Measurements from ENCODE around the gene COTL1.

The COTL1 gene, protein sequence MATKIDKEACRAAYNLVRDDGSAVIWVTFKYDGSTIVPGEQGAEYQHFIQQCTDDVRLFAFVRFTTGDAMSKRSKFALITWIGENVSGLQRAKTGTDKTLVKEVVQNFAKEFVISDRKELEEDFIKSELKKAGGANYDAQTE

GRCh38 chr16:84617791-84618580 lies at the start of gene COTL1:
COTL1 (minus strand) TSS chr16:84618078; CDS start chr16:84617914, 164 bp downstream.
- no peak for TF ChIP-seq EZH2phosphoT487 (conservative IDR thresholded peaks at IDR 0.05; ENCODE audit: low read length)
- TF ChIP-seq, protein P1, sequence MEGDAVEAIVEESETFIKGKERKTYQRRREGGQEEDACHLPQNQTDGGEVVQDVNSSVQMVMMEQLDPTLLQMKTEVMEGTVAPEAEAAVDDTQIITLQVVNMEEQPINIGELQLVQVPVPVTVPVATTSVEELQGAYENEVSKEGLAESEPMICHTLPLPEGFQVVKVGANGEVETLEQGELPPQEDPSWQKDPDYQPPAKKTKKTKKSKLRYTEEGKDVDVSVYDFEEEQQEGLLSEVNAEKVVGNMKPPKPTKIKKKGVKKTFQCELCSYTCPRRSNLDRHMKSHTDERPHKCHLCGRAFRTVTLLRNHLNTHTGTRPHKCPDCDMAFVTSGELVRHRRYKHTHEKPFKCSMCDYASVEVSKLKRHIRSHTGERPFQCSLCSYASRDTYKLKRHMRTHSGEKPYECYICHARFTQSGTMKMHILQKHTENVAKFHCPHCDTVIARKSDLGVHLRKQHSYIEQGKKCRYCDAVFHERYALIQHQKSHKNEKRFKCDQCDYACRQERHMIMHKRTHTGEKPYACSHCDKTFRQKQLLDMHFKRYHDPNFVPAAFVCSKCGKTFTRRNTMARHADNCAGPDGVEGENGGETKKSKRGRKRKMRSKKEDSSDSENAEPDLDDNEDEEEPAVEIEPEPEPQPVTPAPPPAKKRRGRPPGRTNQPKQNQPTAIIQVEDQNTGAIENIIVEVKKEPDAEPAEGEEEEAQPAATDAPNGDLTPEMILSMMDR (IDR thresholded peaks at IDR 0.05; ENCODE audit: insufficient read depth, low read length, poor library complexity, severe bottlenecking), result no peak
- Histone ChIP-seq H4K20me1 (ENCODE audit: low read depth, low read length) (no peaks in the 10 kb centered on the region), H3K9me2 (replicated peaks; ENCODE audit: insufficient read depth, low read length) (no peaks in the 10 kb centered on the region), H3K27ac (ENCODE audit: low read depth, low read length) (peak within 1 kb of the TSS; percentile 66), H3K9me3 (ENCODE audit: insufficient read depth, low read length) (no peaks in the 10 kb centered on the region), H3K79me2 (ENCODE audit: insufficient read depth, low read length) (peaks cover 48% of the 10 kb centered on the region), H2AFZ (ENCODE audit: low read depth, low read length, severe bottlenecking) (peak within 1 kb of the TSS; percentile 12), H3K9ac (ENCODE audit: low read length) (peak within 1 kb of the TSS; percentile 87), H3K4me3 (ENCODE audit: insufficient read depth, low read length, poor library complexity, severe bottlenecking) (peak within 1 kb of the TSS; percentile 91), H3K36me3 (ENCODE audit: low read length) (0 out of 2 replicates have a peak, but pooled peaks cover 4% of the 10 kb centered on the region), H3K4me2 (ENCODE audit: low read depth, low read length, poor library complexity, severe bottlenecking) (peak within 1 kb of the TSS; percentile 68), H3K27me3 (ENCODE audit: low read length) (no peaks in the 10 kb centered on the region), H3F3A (ENCODE audit: insufficient read depth) (peaks cover 22% of the 10 kb centered on the region; the same call in 1 of the 2 replicates)

DNA sequence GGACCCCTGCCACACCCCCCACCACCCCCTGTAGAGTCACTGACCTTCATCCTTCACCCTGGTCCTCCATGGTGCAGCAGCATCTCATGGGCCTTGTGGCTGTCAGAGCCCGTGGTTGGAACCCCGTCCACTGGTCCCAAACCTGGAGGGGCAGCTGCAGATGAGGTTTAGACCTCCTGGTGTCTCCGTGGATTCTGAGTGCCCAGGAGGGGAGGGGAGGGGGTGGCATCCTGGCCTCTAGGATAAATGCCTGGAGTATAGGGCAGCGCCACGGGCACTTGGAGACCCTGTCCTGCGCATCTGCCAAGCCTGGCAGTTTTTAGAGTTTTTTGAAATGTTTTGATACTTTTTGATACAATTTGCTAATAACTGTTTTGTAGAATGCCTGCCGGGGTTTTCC lies 48.0 kb upstream of the COTL1 start:
- Histone ChIP-seq H3K27ac (ENCODE audit: low read depth, low read length) (no peak overlapping the region), H4K20me1 (ENCODE audit: low read depth, low read length) (no peaks in the 10 kb centered on the region), H3K4me3 (ENCODE audit: insufficient read depth, low read length, poor library complexity, severe bottlenecking) (no peak overlapping the region), H2AFZ (ENCODE audit: low read depth, low read length, severe bottlenecking) (no peak overlapping the region), H3K9me2 (replicated peaks; ENCODE audit: insufficient read depth, low read length) (no peaks in the 10 kb centered on the region), H3K9ac (ENCODE audit: low read length) (no peak overlapping the region), H3K36me3 (ENCODE audit: low read length) (no peaks in the 10 kb centered on the region), H3F3A (ENCODE audit: insufficient read depth) (no peaks in the 10 kb centered on the region), H3K79me2 (ENCODE audit: insufficient read depth, low read length) (no peaks in the 10 kb centered on the region), H3K4me2 (ENCODE audit: low read depth, low read length, poor library complexity, severe bottlenecking) (no peak overlapping the region), H3K27me3 (ENCODE audit: low read length) (no peaks in the 10 kb centered on the region), H3K9me3 (ENCODE audit: insufficient read depth, low read length) (no peaks in the 10 kb centered on the region)
- TF ChIP-seq EZH2phosphoT487 (conservative IDR thresholded peaks at IDR 0.05; ENCODE audit: low read length), result no peak
- TF ChIP-seq, protein P1 (IDR thresholded peaks at IDR 0.05; ENCODE audit: insufficient read depth, low read length, poor library complexity, severe bottlenecking), result no peak

- Histone ChIP-seq H3K79me2 (ENCODE audit: insufficient read depth, low read length) (no peaks in the 10 kb centered on the region), H2AFZ (ENCODE audit: low read depth, low read length, severe bottlenecking) (no peak overlapping the region), H3K9me2 (replicated peaks; ENCODE audit: insufficient read depth, low read length) (no peaks in the 10 kb centered on the region), H3K36me3 (ENCODE audit: low read length) (no peaks in the 10 kb centered on the region), H3K9me3 (ENCODE audit: insufficient read depth, low read length) (no peaks in the 10 kb centered on the region), H3F3A (ENCODE audit: insufficient read depth) (no peaks in the 10 kb centered on the region), H3K9ac (ENCODE audit: low read length) (no peak overlapping the region), H3K4me2 (ENCODE audit: low read depth, low read length, poor library complexity, severe bottlenecking) (no peak overlapping the region), H3K4me3 (ENCODE audit: insufficient read depth, low read length, poor library complexity, severe bottlenecking) (no peak overlapping the region), H3K27me3 (ENCODE audit: low read length) (no peaks in the 10 kb centered on the region), H4K20me1 (ENCODE audit: low read depth, low read length) (no peaks in the 10 kb centered on the region), H3K27ac (ENCODE audit: low read depth, low read length) (no peak overlapping the region)
- TF ChIP-seq EZH2phosphoT487 (conservative IDR thresholded peaks at IDR 0.05; ENCODE audit: low read length), result no peak
- TF ChIP-seq, protein P1 (IDR thresholded peaks at IDR 0.05; ENCODE audit: insufficient read depth, low read length, poor library complexity, severe bottlenecking), result no peak
Observed at GRCh38 chr16:84665359-84665758, 47.5 kb upstream of the COTL1 start.
